Ectodermal cell (in vitro differentiated cells): ENCODE results near the gene PCDHGA7.
A peak's percentile ranks its signal among the peaks of the same experiment; 100 is the strongest.
"Not testable (repeated sequence)": the region's sequence is repeated elsewhere in the genome, so short reads cannot be mapped to it uniquely, and the experiment has no call there.

Experiments
- H3K27ac ChIP-seq: 2 replicates; pipeline ENCODE4 v1.7.0; 2013; ENCODE audit warnings: mild to moderate bottlenecking, low read depth, low read length; ENCODE audit not compliant: insufficient read depth, poor library complexity, severe bottlenecking
- H3K27me3 ChIP-seq: 2 replicates; pipeline ENCODE4 v1.7.0; 2013; ENCODE audit warnings: mild to moderate bottlenecking, low read length; ENCODE audit not compliant: insufficient read depth, control insufficient read depth, poor library complexity, severe bottlenecking
- H3K36me3 ChIP-seq: one replicate; pipeline ENCODE4 v1.7.0; 2013; ENCODE audit warnings: low read length; ENCODE audit not compliant: control insufficient read depth, insufficient read depth
- H3K4me1 ChIP-seq: one replicate; pipeline ENCODE4 v1.7.0; 2013; ENCODE audit warnings: low read length; ENCODE audit not compliant: control insufficient read depth, insufficient read depth
- H3K4me3 ChIP-seq: 2 replicates; pipeline ENCODE4 v1.7.0; 2013; ENCODE audit warnings: low read depth, low read length, control low read depth; ENCODE audit not compliant: insufficient read depth
- H3K9me3 ChIP-seq: 2 replicates; pipeline ENCODE4 v1.7.0; 2013; ENCODE audit warnings: mild to moderate bottlenecking, low read length, moderate library complexity; ENCODE audit not compliant: control insufficient read depth
- WGBS, 2 experiments: methylation state at CpG; one replicate each; pipeline ENCODE4 v1.1.7; 2013; ENCODE audit warnings: missing lambda C conversion rate in 2 of 2; 5-methylcytosine and 5-hydroxymethylcytosine counted together

The PCDHGA7 gene

GRCh38 chr5:141415275-141415618, 32.7 kb downstream of the PCDHGA7 start:
- not testable (repeated sequence) for H3K27ac ChIP-seq, H3K27me3 ChIP-seq, H3K4me3 ChIP-seq, H3K4me1 ChIP-seq
- WGBS, 2 experiments = 96% methylated on average over 24 of the region's 24 CpGs
- Histone ChIP-seq H3K9me3 (peaks cover 11% of the 10 kb centered on the region), H3K36me3 (peaks cover 48% of the 10 kb centered on the region)

- not testable (repeated sequence) for H3K27ac ChIP-seq, H3K27me3 ChIP-seq, H3K4me1 ChIP-seq
- Histone ChIP-seq H3K9me3 (peaks cover 22% of the 10 kb centered on the region), H3K36me3 (peaks cover 64% of the 10 kb centered on the region), H3K4me3 (peak within 1 kb of the TSS; percentile 24)
- WGBS, 2 experiments = 54 to 60% methylated on average over 45 to 46 of the region's 47 CpGs
Observed at GRCh38 chr5:141417494-141418172, 35.1 kb downstream of the PCDHGA7 start, which contains the start of gene PCDHGB7. PCDHGB7 (plus strand) TSS chr5:141417677; CDS start chr5:141417860, 183 bp downstream.

- Histone ChIP-seq H3K36me3 (peaks cover 58% of the 10 kb centered on the region), H3K4me1 (no peaks in the 10 kb centered on the region), H3K4me3 (no peak overlapping the region), H3K27ac (no peak overlapping the region), H3K27me3 (no peaks in the 10 kb centered on the region), H3K9me3 (peaks cover 22% of the 10 kb centered on the region)
- WGBS, 2 experiments = 96 to 97% methylated on average over 74 of the region's 74 CpGs
Observed at GRCh38 chr5:141419074-141419880, 36.7 kb downstream of the PCDHGA7 start.

DNA sequence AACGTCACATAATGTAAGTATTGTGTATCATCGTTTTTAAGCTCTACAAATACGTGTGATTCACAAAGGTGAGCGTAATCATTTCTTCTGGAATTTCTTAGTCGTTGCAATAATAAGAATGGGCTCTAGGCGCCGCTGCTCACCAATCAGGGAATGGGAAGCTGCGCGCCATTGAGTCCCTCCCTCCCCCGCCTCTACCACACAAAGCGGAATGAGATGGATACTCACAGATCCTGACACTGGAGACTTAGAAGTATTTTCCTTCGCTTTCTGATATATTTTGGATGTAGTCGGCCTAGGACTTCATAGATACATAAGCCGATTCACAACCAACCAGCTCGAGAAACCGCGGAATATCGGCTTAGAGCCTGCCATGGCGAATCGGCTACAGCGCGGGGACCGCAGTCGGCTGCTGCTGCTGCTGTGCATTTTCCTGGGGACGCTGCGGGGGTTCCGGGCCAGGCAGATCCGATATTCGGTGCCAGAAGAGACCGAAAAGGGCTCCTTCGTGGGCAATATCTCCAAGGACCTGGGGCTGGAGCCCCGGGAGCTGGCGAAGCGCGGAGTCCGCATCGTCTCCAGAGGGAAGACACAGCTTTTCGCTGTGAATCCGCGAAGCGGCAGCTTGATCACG, 38.4 kb downstream of the PCDHGA7 start, which contains the start of gene PCDHGA11:
Gene PCDHGA11 (plus strand): TSS at position 197 of the 634 bp plus-strand sequence. CDS start 177 bp downstream, at position 374.
- Histone ChIP-seq H3K27me3 (no peaks in the 10 kb centered on the region), H3K4me1 (no peaks in the 10 kb centered on the region), H3K36me3 (peaks cover 46% of the 10 kb centered on the region), H3K9me3 (peaks cover 20% of the 10 kb centered on the region), H3K4me3 (no peak within 1 kb of the TSS), H3K27ac (no peak within 1 kb of the TSS)
- WGBS, 2 experiments = 91 to 92% methylated on average over 42 of the region's 42 CpGs

- Histone ChIP-seq H3K4me1 (no peaks in the 10 kb centered on the region), H3K9me3 (peaks cover 20% of the 10 kb centered on the region), H3K36me3 (peaks cover 47% of the 10 kb centered on the region), H3K27ac (no peak overlapping the region), H3K27me3 (no peaks in the 10 kb centered on the region), H3K4me3 (no peak overlapping the region)
- WGBS, 2 experiments = 94% methylated on average over 13 of the region's 13 CpGs
Observed at GRCh38 chr5:141421489-141421855, 38.9 kb downstream of the PCDHGA7 start.

- H3K36me3 ChIP-seq = peaks cover 57% of the 10 kb centered on the region
- no peak overlapping the region for H3K27ac ChIP-seq
- no peaks in the 10 kb centered on the region for H3K4me1 ChIP-seq
- H3K27me3 ChIP-seq = no peaks in the 10 kb centered on the region
- H3K9me3 ChIP-seq = peaks cover 29% of the 10 kb centered on the region
- 97 to 98% methylated on average over 42 of the region's 42 CpGs for WGBS, 2 experiments
- no peak overlapping the region for H3K4me3 ChIP-seq
Observed at GRCh38 chr5:141422742-141423291, 40.3 kb downstream of the PCDHGA7 start.

- H3K9me3 ChIP-seq = peaks cover 20% of the 10 kb centered on the region
- H3K4me3 ChIP-seq = no peak overlapping the region
- no peaks in the 10 kb centered on the region for H3K4me1 ChIP-seq
- H3K27me3 ChIP-seq = no peaks in the 10 kb centered on the region
- H3K36me3 ChIP-seq = peaks cover 49% of the 10 kb centered on the region
- 97 to 98% methylated on average over 53 of the region's 53 CpGs for WGBS, 2 experiments
- no peak overlapping the region for H3K27ac ChIP-seq
Observed at GRCh38 chr5:141427783-141428426, 45.4 kb downstream of the PCDHGA7 start.

DNA sequence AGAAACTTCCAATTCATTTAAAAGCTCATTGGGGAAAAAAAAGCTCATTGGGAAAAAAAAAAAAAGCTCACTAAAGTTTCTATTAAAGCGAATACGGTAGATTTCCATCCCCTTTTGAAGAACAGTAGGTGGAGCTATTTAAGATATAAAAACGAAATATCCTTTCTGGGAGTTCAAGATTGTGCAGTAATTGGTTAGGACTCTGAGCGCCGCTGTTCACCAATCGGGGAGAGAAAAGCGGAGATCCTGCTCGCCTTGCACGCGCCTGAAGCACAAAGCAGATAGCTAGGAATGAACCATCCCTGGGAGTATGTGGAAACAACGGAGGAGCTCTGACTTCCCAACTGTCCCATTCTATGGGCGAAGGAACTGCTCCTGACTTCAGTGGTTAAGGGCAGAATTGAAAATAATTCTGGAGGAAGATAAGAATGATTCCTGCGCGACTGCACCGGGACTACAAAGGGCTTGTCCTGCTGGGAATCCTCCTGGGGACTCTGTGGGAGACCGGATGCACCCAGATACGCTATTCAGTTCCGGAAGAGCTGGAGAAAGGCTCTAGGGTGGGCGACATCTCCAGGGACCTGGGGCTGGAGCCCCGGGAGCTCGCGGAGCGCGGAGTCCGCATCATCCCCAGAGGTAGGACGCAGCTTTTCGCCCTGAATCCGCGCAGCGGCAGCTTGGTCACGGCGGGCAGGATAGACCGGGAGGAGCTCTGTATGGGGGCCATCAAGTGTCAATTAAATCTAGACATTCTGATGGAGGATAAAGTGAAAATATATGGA, 48.0 kb downstream of the PCDHGA7 start, which contains the start of gene PCDHGA12:
Gene PCDHGA12 (plus strand): TSS at position 176 of the 782 bp plus-strand sequence. CDS start 253 bp downstream, at position 429.
- Histone ChIP-seq H3K27ac (no peak within 1 kb of the TSS), H3K27me3 (no peaks in the 10 kb centered on the region), H3K9me3 (peaks cover 24% of the 10 kb centered on the region), H3K36me3 (peaks cover 46% of the 10 kb centered on the region), H3K4me1 (no peaks in the 10 kb centered on the region), H3K4me3 (no peak within 1 kb of the TSS)
- 95% methylated on average over 33 of the region's 33 CpGs for WGBS, 2 experiments

GRCh38 chr5:141431286-141431685, 48.7 kb downstream of the PCDHGA7 start:
- WGBS, 2 experiments = 96 to 97% methylated on average over 37 of the region's 37 CpGs
- peaks cover 41% of the 10 kb centered on the region for H3K36me3 ChIP-seq
- peaks cover 24% of the 10 kb centered on the region for H3K9me3 ChIP-seq
- H3K27ac ChIP-seq = no peak overlapping the region
- no peaks in the 10 kb centered on the region for H3K4me1 ChIP-seq
- no peaks in the 10 kb centered on the region for H3K27me3 ChIP-seq
- H3K4me3 ChIP-seq = no peak overlapping the region
